Neuronal stem cell (in vitro differentiated cells): Measurements from ENCODE around the gene TMEM154.
A peak's percentile ranks its signal among the peaks of the same experiment; 100 is the strongest.

ENCODE experiments used
- DNase-seq: peaks from one replicate; pipeline ENCODE4 v3.0.0-alpha.2; 2013; ENCODE audit warnings: low spot score
- H2AFZ ChIP-seq: one replicate; pipeline ENCODE4 v1.6.1; 2013; ENCODE audit warnings: mild to moderate bottlenecking, low read length, inconsistent platforms
- H2AK5ac ChIP-seq: 2 replicates; pipeline ENCODE4 v1.6.1; 2013; ENCODE audit warnings: low read depth, mild to moderate bottlenecking, inconsistent platforms, low read length, moderate library complexity, mixed read lengths
- H2BK120ac ChIP-seq: 2 replicates; pipeline ENCODE4 v1.6.1; 2013; ENCODE audit warnings: low read depth, mild to moderate bottlenecking, inconsistent platforms, low read length, moderate library complexity, mixed read lengths
- H2BK12ac ChIP-seq: one replicate; pipeline ENCODE4 v1.6.1; 2013; ENCODE audit warnings: low read length, inconsistent platforms
- H2BK15ac ChIP-seq: 2 replicates; pipeline ENCODE4 v1.6.1; 2013; ENCODE audit warnings: mild to moderate bottlenecking, low read length, inconsistent platforms, mixed read lengths
- H2BK5ac ChIP-seq: one replicate; pipeline ENCODE4 v1.6.1; 2013; ENCODE audit warnings: inconsistent platforms, mild to moderate bottlenecking, low read length, moderate library complexity
- H3K14ac ChIP-seq: one replicate; pipeline ENCODE4 v1.6.1; 2013; ENCODE audit warnings: low read length, inconsistent platforms
- H3K18ac ChIP-seq: 2 replicates; pipeline ENCODE4 v1.6.1; 2013; ENCODE audit warnings: low read length, inconsistent platforms
- H3K23ac ChIP-seq: 2 replicates; pipeline ENCODE4 v1.6.1; 2013; ENCODE audit warnings: low read depth, mild to moderate bottlenecking, mixed read lengths, low read length, inconsistent platforms; ENCODE audit not compliant: poor library complexity
- H3K27ac ChIP-seq: replicated peaks from 3 replicates; pipeline ENCODE4 v1.5.1; 2013; ENCODE audit warnings: low read length, inconsistent platforms
- H3K27me3 ChIP-seq, 3 experiments: 2 replicates each; pipeline ENCODE4 v1.6.1; 2013; ENCODE audit warnings: low read length in 3 of 3, mild to moderate bottlenecking in 2 of 3, inconsistent platforms in 1 of 3, low read depth in 1 of 3, mixed read lengths in 1 of 3, moderate library complexity in 1 of 3; ENCODE audit not compliant: control insufficient read depth in 3 of 3, insufficient read depth in 3 of 3
- H3K36me3 ChIP-seq, 2 donors: replicated peaks in 1 of 2; 2 replicates each; pipeline ENCODE4 v1.6.1; 2013; ENCODE audit warnings: low read length in 2 of 2; ENCODE audit not compliant: control insufficient read depth in 2 of 2, insufficient read depth in 2 of 2
- H3K4ac ChIP-seq: 2 replicates; pipeline ENCODE4 v1.6.1; 2013; ENCODE audit warnings: inconsistent platforms, mild to moderate bottlenecking, low read length, moderate library complexity
- H3K4me1 ChIP-seq, 2 donors: 1 replicate in 1 of 2; 2 replicates in 1 of 2; pipeline ENCODE4 v1.6.1; 2013; ENCODE audit warnings: low read length in 2 of 2, low read depth in 1 of 2; ENCODE audit not compliant: control insufficient read depth in 2 of 2, insufficient read depth in 1 of 2
- H3K4me2 ChIP-seq: one replicate; pipeline ENCODE4 v1.6.1; 2013; ENCODE audit warnings: mild to moderate bottlenecking, low read length, inconsistent platforms; ENCODE audit not compliant: insufficient read depth, poor library complexity, severe bottlenecking
- H3K4me3 ChIP-seq, 2 donors: 2 replicates each; pipeline ENCODE4 v1.5.1; 2013; ENCODE audit warnings: low read length in 2 of 2, mild to moderate bottlenecking in 2 of 2, inconsistent platforms in 1 of 2, moderate library complexity in 1 of 2
- H3K79me1 ChIP-seq: one replicate; pipeline ENCODE4 v1.6.1; 2013; ENCODE audit warnings: low read depth, mild to moderate bottlenecking, inconsistent platforms, low read length, moderate library complexity
- H3K9ac ChIP-seq: one replicate; pipeline ENCODE4 v1.6.1; 2013; ENCODE audit warnings: mild to moderate bottlenecking, low read depth, low read length, inconsistent platforms; ENCODE audit not compliant: poor library complexity
- H3K9me3 ChIP-seq, 2 donors: replicated peaks in 1 of 2; 2 replicates each; pipeline versions ENCODE3 to v1.6.1; 2013; ENCODE audit warnings: low read length in 2 of 2, mild to moderate bottlenecking in 2 of 2, inconsistent platforms in 1 of 2, low read depth in 1 of 2, mixed read lengths in 1 of 2, moderate library complexity in 1 of 2; ENCODE audit not compliant: control insufficient read depth in 2 of 2, insufficient read depth in 1 of 2
- H4K8ac ChIP-seq: one replicate; pipeline ENCODE4 v1.6.1; 2013; ENCODE audit warnings: low read depth, mild to moderate bottlenecking, inconsistent platforms, low read length, moderate library complexity
- H4K91ac ChIP-seq: one replicate; pipeline ENCODE4 v1.6.1; 2013; ENCODE audit warnings: low read length, low read depth, mild to moderate bottlenecking, inconsistent platforms; ENCODE audit not compliant: poor library complexity
- WGBS, 2 donors: extraction: QIAGEN DNeasy Blood & Tissue Kit; methylation state at CpG; one replicate each; pipeline ENCODE4 v1.1.7; 2013; ENCODE audit warnings: missing lambda C conversion rate in 2 of 2, mixed read lengths in 1 of 2; ENCODE audit not compliant: insufficient read length in 2 of 2, insufficient replicate concordance in 1 of 2; ENCODE audit errors: extremely low coverage in 2 of 2; 5-methylcytosine and 5-hydroxymethylcytosine counted together

Gene TMEM154

DNA sequence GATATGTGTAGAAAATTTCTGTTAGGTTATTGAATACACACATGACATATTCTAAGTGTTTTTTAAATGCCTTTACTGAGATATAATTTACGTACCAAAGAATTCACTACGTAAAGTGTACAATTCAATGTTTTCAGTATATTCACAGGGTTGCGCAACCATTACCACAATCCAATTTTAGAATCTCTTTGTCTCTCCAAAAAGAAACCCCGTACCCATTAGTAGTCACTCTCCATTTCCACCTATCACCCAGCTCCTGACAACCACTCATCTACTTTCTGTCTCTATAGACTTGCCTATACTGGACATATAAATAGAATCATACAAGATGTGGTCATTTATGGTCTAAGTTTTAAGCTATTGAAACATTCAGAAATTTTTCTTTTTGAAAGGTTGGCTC lies 90.9 kb downstream of the TMEM154 start:
- no CpG with 5 or more reads among the region's 4 CpGs for WGBS, 2 donors
- H3K23ac ChIP-seq, result no peak overlapping the region
- no peak overlapping the region for H3K4me3 ChIP-seq
- no peak for DNase-seq
- no peaks in the 10 kb centered on the region for H3K36me3 ChIP-seq
- H3K18ac ChIP-seq, result no peak overlapping the region
- H3K4me1 ChIP-seq, result peaks cover 2 to 7% of the 10 kb centered on the region in 2 donors
- no peak overlapping the region for H2BK15ac ChIP-seq
- no peak overlapping the region for H3K4ac ChIP-seq
- H4K8ac ChIP-seq, result no peak overlapping the region
- no peak overlapping the region for H3K9ac ChIP-seq
- H3K27ac ChIP-seq, result no peak overlapping the region
- no peak overlapping the region for H2BK12ac ChIP-seq
- no peak overlapping the region for H2BK120ac ChIP-seq
- no peak overlapping the region for H4K91ac ChIP-seq
- H2AFZ ChIP-seq, result no peak overlapping the region
- no peaks in the 10 kb centered on the region for H3K9me3 ChIP-seq
- H2BK5ac ChIP-seq, result no peak overlapping the region
- H3K4me2 ChIP-seq, result no peak overlapping the region
- no peak overlapping the region for H2AK5ac ChIP-seq
- no peak overlapping the region for H3K14ac ChIP-seq
- H3K27me3 ChIP-seq, result peaks cover 0 to 16% (median 0%) of the 10 kb centered on the region in 3 experiments
- H3K79me1 ChIP-seq, result no peaks in the 10 kb centered on the region

DNA sequence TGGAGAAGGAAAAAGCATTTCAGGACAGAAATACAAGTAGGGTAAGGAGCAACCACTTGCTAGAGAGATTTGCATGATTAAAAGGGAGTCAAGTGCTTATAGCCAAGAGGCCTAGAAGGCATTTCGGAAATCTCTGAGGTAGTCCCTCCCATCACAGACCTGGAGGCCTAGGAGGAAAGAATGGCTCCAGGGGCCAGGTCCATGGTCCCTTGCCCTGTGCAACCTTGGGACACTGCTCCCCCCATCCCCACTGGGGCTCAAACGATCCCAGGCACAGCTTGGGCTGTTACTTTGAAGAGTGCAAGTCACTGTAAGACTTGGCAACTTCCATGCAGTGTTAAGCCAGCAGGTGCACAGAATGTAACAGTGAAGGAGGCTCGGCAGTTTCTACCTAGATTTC lies 92.7 kb downstream of the TMEM154 start:
- Histone ChIP-seq H4K8ac (no peak overlapping the region), H2BK120ac (no peak overlapping the region), H3K9ac (no peak overlapping the region), H2BK15ac (no peak overlapping the region), H3K27me3 (peaks cover 0 to 16% (median 0%) of the 10 kb centered on the region in 3 experiments), H3K23ac (no peak overlapping the region), H2AK5ac (no peak overlapping the region), H3K9me3 (no peaks in the 10 kb centered on the region), H3K4me2 (no peak overlapping the region), H3K27ac (no peak overlapping the region), H3K4me1 (peaks cover 2 to 7% of the 10 kb centered on the region in 2 donors), H4K91ac (no peak overlapping the region), H3K4ac (no peak overlapping the region), H2BK5ac (no peak overlapping the region), H3K79me1 (no peaks in the 10 kb centered on the region), H3K18ac (no peak overlapping the region), H2BK12ac (no peak overlapping the region), H3K14ac (no peak overlapping the region), H2AFZ (no peak overlapping the region), H3K36me3 (no peaks in the 10 kb centered on the region), H3K4me3 (no peak overlapping the region)
- no peak for DNase-seq
- no CpG with 5 or more reads among the region's 3 CpGs for WGBS, 2 donors

DNA sequence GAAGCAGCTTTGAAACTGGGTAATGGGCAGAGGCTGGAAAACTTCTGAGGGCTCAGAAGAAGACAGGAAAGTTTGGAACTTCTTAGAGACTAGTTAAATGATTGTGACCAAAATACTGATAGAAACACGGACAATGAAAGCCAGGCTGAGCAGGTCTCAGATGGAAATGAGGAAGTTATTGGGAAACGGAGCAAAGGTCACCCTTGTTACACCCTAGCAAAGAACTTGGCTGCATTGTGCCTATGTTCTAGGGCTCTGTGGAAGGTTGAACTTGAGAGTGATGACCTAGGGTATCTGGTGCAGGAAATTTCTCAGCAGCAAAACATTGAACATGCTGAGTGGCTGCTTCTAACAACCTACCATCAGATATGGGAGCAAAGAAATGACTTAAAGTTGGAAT lies 93.1 kb downstream of the TMEM154 start:
- no peak overlapping the region for H4K8ac ChIP-seq
- no peak overlapping the region for H3K14ac ChIP-seq
- no peak overlapping the region for H4K91ac ChIP-seq
- no peak overlapping the region for H2AFZ ChIP-seq
- H2BK12ac ChIP-seq, result no peak overlapping the region
- WGBS, 2 donors, result no CpG with 5 or more reads among the region's 2 CpGs
- H3K79me1 ChIP-seq, result no peaks in the 10 kb centered on the region
- H3K18ac ChIP-seq, result no peak overlapping the region
- H3K9me3 ChIP-seq, result no peaks in the 10 kb centered on the region
- H3K27me3 ChIP-seq, result peaks cover 0 to 13% (median 0%) of the 10 kb centered on the region in 3 experiments
- H3K9ac ChIP-seq, result no peak overlapping the region
- H3K27ac ChIP-seq, result no peak overlapping the region
- no peak overlapping the region for H3K4me2 ChIP-seq
- DNase-seq, result no peak
- H3K4me1 ChIP-seq, result peaks cover 2 to 7% of the 10 kb centered on the region in 2 donors
- H3K36me3 ChIP-seq, result no peaks in the 10 kb centered on the region
- no peak overlapping the region for H3K4ac ChIP-seq
- no peak overlapping the region for H2BK5ac ChIP-seq
- H3K4me3 ChIP-seq, result no peak overlapping the region
- no peak overlapping the region for H2BK120ac ChIP-seq
- H2AK5ac ChIP-seq, result no peak overlapping the region
- H2BK15ac ChIP-seq, result no peak overlapping the region
- no peak overlapping the region for H3K23ac ChIP-seq

DNA sequence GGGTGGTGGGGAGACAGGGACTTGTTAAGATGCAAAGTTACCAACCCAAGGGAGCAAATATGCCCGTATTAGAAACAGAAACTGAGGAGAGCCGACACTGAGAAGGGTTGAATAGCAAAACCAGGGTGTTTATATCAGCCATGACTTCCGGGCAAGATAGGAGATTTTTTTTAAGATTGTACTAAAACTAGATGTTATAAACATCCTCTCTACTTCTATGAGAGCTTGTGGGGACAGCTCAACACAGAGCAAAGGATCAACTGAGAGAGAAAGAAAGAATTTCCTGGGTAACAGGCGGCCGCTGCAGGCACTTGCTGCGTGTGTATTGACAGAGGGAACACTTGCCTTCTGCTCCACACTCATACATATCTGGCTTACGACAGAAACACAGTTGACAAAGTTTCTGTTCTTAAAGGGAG lies 94.8 kb downstream of the TMEM154 start:
- no peak overlapping the region for H2BK5ac ChIP-seq
- no peak overlapping the region for H3K18ac ChIP-seq
- H4K8ac ChIP-seq, result no peak overlapping the region
- no peak overlapping the region for H2BK15ac ChIP-seq
- no peaks in the 10 kb centered on the region for H3K79me1 ChIP-seq
- no peak overlapping the region for H3K4ac ChIP-seq
- H2AK5ac ChIP-seq, result no peak overlapping the region
- no peak overlapping the region for H3K9ac ChIP-seq
- H3K4me2 ChIP-seq, result no peak overlapping the region
- H2BK12ac ChIP-seq, result no peak overlapping the region
- no peaks in the 10 kb centered on the region for H3K36me3 ChIP-seq
- no peak overlapping the region for H2BK120ac ChIP-seq
- H3K9me3 ChIP-seq, result no peaks in the 10 kb centered on the region
- no peak overlapping the region for H3K14ac ChIP-seq
- no peak for DNase-seq
- no peak overlapping the region for H4K91ac ChIP-seq
- H2AFZ ChIP-seq, result peak overlapping the region; percentile 74
- H3K27ac ChIP-seq, result no peak overlapping the region
- no peak overlapping the region for H3K23ac ChIP-seq
- peaks cover 0 to 4% (median 0%) of the 10 kb centered on the region in 3 experiments for H3K27me3 ChIP-seq
- peaks cover 0 to 2% of the 10 kb centered on the region in 2 donors for H3K4me1 ChIP-seq
- H3K4me3 ChIP-seq, result no peak overlapping the region
- WGBS, 2 donors, result no CpG with 5 or more reads among the region's 7 CpGs
